HG03095 (cell line): ENCODE data around the gene INCA1.

Experiments used
- ATAC-seq: cut with Tn5 transposase; IDR thresholded peaks from one replicate; pipeline ENCODE4 v1.9.1; 2021; ENCODE audit warnings: moderate library complexity; ENCODE audit not compliant: unreplicated experiment

INCA1 gene

DNA sequence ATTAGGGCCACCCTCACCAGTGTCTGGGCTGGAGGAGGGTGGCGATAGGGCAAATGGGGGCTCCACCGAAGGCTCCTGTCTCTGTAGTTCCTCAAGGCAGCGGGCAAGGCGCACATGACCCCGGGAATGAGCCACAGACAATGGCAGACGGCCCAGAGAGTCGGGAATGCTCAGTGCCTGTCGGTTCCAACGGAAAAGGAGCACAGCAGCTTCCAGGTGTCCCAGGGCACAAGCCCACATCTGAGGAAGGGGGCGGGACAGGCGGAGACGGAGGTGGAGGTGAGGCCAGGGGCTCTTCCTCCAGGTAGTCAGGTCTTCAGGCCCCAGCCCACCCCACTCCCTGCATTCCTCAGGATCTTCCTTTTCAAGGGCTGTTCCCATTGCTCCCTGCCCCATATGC is 24.6 kb downstream of the INCA1 start:
- no peak for ATAC-seq

DNA sequence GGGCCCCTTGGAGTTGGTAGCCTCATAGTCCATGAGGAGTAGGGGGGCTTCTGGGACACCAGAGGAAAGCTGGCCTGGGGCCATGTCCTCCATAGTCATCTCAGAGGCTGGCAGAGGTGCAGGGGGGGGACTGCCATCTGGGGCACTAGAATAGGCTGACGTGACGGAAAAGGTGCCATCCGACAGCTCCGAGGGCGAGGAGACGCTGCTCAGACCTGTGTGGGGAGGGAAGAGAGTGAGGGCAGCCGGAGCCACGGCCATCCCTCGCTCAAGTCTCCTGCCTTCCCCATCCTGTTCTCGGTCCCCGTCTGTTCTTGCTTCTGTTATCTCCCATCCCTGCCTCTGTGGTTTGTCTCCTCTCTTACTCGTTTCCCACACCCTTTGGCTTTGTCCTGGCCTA is 25.0 kb downstream of the INCA1 start:
- ATAC-seq = no peak

DNA sequence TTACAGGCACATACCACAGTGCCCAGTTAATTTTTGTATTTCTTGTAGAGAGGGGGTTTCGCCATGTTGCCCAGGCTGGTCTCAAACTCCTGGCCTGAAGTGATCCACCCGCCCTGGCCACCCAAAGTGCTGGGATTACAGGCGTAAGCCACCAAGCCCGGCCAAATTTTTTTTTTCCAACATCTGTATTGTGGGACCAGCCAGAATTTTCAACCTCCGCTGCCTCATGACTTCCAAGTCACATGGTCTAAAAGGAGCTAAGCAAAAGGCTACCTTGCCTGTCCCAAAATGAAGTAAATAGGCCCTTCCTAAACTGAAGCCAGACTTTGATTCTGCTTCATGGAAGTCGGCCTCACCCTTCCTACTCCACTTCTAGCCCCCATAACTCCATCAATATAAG is 25.5 kb downstream of the INCA1 start:
- no peak for ATAC-seq

GRCh38 chr17:4970273-4970672 is 27.0 kb downstream of the INCA1 start:
- no peak for ATAC-seq

GRCh38 chr17:4969551-4970173 is 27.7 kb downstream of the INCA1 start:
- no peak for ATAC-seq

- ATAC-seq = no peak
These were observed 28.2 kb downstream of the INCA1 start for GRCh38 chr17:4969047-4969550.

DNA sequence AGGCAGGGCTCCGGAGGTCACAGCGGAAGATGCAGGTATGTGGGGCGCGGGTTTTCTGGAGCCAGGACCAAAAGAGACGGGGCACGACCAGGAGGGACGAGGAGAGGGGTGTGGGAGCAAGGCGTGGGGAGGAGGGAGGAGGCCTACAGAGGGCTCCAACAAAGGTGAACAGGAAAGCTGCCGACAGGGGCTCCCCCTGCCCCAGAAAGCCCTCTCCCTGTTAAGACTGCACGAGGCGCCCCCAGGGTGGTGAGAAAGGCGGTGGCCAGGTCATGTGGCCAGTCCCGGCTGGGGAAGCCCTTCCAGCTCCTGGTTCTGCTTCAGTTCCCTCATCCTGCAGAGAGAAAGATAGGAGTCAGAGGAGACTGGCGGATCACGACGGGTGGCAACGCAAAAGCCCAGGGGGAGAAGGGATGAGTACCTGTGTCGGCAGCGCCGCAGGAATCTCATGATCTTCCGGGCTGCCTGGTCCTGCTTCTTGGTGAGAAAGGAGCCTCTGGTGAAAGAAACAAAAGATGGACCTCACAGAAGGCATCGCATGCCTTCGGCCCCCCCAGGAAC is 28.8 kb downstream of the INCA1 start:
- no peak for ATAC-seq

GRCh38 chr17:4967539-4968485 is 29.5 kb downstream of the INCA1 start, which contains the start of gene SPAG7:
SPAG7 (minus strand) TSS chr17:4967817; CDS start chr17:4967804, 13 bp downstream.
- ATAC-seq = peak; percentile 48

DNA sequence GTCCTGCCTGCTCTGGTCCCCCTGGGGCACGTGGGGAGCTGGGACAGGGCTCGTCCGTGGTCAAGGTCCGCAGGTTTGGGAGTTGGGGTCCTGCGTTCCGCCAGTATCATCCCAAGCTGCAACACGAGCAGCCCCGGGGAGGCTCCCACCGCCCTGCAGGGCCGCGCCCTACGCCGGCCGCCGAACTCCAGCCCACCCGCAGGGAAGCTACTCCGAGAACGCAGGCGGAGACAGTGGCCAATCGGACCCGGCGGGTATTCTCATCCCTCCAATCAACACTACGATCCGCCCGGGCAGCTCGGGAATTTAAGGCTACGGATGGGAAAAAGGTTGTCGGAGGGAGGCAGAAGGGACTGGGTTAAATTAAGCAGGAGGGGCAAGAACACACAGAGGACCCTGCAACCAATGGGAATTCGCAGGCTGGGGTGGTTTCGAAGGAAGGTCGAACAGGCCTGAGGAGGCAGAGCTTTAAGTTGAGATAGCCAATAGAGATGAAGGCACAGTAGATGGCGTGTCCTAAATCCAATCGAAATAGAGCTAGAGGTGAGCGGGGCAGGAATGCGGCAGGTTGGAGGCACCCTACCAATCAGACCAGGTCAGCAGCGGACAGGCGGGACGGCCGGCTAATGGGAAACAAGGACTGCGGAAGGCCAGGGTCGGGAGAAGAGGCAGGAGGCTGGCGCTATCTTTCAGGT is 30.3 kb downstream of the INCA1 start:
- ATAC-seq = peak; percentile 71

DNA sequence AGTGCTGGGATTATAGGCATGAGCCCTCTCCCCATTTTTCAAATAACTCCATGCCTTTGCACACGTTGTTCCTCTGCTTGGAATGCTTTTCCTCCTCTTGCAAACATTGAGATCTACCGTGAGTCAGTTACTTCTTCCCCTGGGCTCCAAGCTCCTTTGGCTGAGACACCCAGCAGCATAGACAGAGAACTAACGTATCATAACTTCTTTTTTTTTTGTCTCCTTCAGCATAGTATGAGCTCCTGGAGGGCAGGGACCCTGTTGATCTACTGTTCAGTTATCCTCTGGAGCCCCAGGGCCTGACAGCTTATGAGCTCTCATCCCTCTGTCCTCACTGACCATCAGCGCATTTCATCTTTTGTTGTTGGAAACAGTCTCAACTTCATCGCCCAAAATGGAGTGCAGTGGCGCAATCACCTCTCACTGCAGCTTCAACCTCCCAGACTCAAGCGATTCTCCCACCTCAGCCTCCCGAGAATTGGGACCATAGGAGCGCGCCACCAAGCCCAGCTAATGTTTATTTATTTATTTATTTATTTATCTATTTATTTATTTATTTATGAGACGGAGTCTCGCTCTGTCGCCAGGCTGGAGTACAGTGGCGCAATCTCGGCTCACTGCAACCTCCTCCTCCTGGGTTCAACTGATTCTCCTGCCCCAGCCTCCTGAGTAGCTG is 31.9 kb downstream of the INCA1 start:
- no peak for ATAC-seq

- ATAC-seq = no peak
These were observed 36.9 kb downstream of the INCA1 start for GRCh38 chr17:4960279-4960922.

GRCh38 chr17:4959261-4959965 is 37.9 kb downstream of the INCA1 start:
- no peak for ATAC-seq

DNA sequence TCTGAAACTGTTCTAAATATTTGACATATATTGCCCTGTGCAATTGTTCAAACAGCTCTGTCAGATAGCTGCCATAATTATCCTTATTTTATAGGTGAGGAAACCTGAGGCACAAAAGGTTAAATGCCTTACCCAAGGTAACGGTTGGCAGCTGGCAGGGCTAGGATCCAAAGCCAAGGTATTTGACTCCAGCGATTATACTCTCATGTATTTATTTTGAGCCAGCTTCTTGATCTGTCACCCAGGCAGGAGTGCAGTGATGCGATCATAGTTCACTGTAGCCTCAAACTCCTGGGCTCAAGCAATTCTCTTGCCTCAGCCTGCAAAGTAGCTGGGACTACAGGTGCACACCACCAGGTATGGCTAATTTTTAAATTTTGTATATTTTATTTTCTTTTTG is 39.2 kb downstream of the INCA1 start:
- ATAC-seq = no peak

- ATAC-seq = no peak
These were observed 40.7 kb downstream of the INCA1 start for GRCh38 chr17:4956493-4957061.

- no peak for ATAC-seq
These were observed 42.2 kb downstream of the INCA1 start for GRCh38 chr17:4955091-4955490.

DNA sequence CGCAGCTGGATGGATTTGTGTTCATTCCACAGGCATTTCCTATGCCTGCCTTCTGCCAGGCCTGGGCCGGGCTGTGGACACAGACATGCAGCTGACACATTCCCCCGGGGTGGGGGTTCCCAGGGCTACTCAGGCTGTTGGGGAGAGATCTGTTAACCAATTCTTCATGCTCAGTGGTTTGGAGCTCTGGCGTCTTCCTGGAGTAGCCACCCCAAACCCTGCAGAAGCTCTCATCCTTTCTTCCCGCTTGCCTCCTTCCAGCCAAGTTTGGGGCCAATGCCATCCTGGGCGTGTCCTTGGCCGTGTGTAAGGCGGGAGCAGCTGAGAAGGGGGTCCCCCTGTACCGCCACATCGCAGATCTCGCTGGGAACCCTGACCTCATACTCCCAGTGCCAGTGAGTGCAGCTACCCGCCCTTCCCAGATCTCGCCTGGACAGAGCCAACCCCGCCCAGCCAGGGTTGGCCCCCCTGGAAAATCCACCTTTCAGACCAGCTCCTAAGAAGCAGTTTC is 43.8 kb downstream of the INCA1 start:
- no peak for ATAC-seq

- no peak for ATAC-seq
These were observed 45.8 kb downstream of the INCA1 start for GRCh38 chr17:4951486-4951885.

DNA sequence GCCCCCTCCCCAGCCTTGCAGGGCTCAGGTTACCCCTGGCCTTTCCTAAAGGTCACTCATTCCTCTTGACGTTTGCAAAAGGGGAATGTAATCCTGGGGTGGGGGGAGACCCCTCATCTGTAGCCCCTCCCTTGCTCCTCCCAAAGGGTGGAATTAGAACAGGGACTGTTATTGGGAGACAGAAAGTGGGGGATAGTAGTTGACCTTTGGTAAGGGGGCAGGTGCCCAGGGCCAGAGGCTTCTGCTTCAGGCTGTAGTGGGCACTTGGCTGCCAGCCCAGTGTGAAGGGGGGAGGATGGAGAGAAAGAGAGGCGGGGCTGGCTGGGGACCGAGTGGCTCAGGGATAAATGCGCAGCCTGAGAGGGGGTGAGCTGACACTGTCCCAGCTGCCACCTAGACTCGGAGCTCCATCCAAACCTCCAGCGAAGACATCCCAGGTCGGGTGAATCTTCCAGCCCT is 46.5 kb downstream of the INCA1 start, which contains the start of gene ENO3:
TSS of gene ENO3 (plus strand) at position 374 of the 459 bp plus-strand sequence. CDS start 711 bp downstream, outside the sequence.
- no peak for ATAC-seq
